SK-N-SH treated with all-trans-retinoic acid at 6 μM for 48 hours (cell line): Measurements from ENCODE around the gene MCM3.

Source experiments
- ATAC-seq: fragments of 200-7000 bp; cut with Tn5 transposase; 3 replicates; pipeline ENCODE4 v1.9.1; 2020; ENCODE audit warnings: mild to moderate bottlenecking, moderate library complexity
- ARNTL ChIP-seq: fragments of 450-650 bp; formaldehyde crosslinking; IDR thresholded peaks from 2 replicates; pipeline ENCODE4 v1.5.0; 2020; ENCODE audit warnings: low read depth, mild to moderate bottlenecking, moderate library complexity, borderline replicate concordance
- BACH2 ChIP-seq: fragments of 250-450 bp; sonication (Bioruptor Pico); IDR thresholded peaks from 2 replicates; pipeline ENCODE4 v1.9.0; 2021; ENCODE audit warnings: mild to moderate bottlenecking, borderline replicate concordance
- ESRRG ChIP-seq: fragments of 250-450 bp; sonication (Bioruptor Pico); IDR thresholded peaks from 2 replicates; pipeline ENCODE4 v1.6.1; 2021; ENCODE audit warnings: mild to moderate bottlenecking
- GLIS3 ChIP-seq: fragments of 250-450 bp; sonication (Bioruptor Pico); IDR thresholded peaks from 2 replicates; pipeline ENCODE4 v1.5.0; 2020; ENCODE audit warnings: mild to moderate bottlenecking, moderate library complexity
- ISL1 ChIP-seq: fragments of 250-450 bp; sonication (Bioruptor Pico); IDR thresholded peaks from 2 replicates; pipeline ENCODE4 v2.1.2; 2022; ENCODE audit warnings: mild to moderate bottlenecking, moderate library complexity
- OSR1 ChIP-seq: fragments of 250-450 bp; sonication (Bioruptor Pico); IDR thresholded peaks from 2 replicates; pipeline ENCODE4 v1.8.0; 2022; ENCODE audit warnings: moderate library complexity, mild to moderate bottlenecking, inconsistent platforms
- PPARA ChIP-seq: fragments of 250-450 bp; sonication (Bioruptor Pico); IDR thresholded peaks from 2 replicates; pipeline ENCODE4 v1.5.0; 2020; ENCODE audit warnings: mild to moderate bottlenecking, borderline replicate concordance
- RARB ChIP-seq: fragments of 250-450 bp; sonication (Bioruptor Pico); IDR thresholded peaks from 2 replicates; pipeline ENCODE4 v1.8.0; 2021; ENCODE audit warnings: mild to moderate bottlenecking, moderate library complexity
- SNAI2 ChIP-seq: fragments of 250-450 bp; sonication (Bioruptor Pico); IDR thresholded peaks from 2 replicates; pipeline ENCODE4 v1.5.0; 2020; ENCODE audit warnings: mild to moderate bottlenecking, moderate library complexity
- TCF4 ChIP-seq: fragments of 250-450 bp; sonication (Bioruptor Pico); IDR thresholded peaks from 2 replicates; pipeline ENCODE4 v1.8.0; 2021; ENCODE audit warnings: mild to moderate bottlenecking, moderate library complexity, borderline replicate concordance
- ZC3H10 ChIP-seq: fragments of 250-450 bp; sonication (Bioruptor Pico); IDR thresholded peaks from 2 replicates; pipeline ENCODE4 v1.5.1; 2021; ENCODE audit warnings: mild to moderate bottlenecking, moderate library complexity
- ZFP3 ChIP-seq: fragments of 250-450 bp; sonication (Bioruptor Pico); IDR thresholded peaks from 2 replicates; pipeline ENCODE4 v1.5.0; 2020; ENCODE audit warnings: mild to moderate bottlenecking, moderate library complexity
- ZNF565 ChIP-seq: fragments of 450-650 bp; formaldehyde crosslinking; conservative IDR thresholded peaks from 2 replicates; pipeline ENCODE4 v1.5.0; 2020; ENCODE audit warnings: low read depth, mild to moderate bottlenecking, moderate library complexity
- ZNF70 ChIP-seq: fragments of 450-650 bp; formaldehyde crosslinking; IDR thresholded peaks from 2 replicates; pipeline ENCODE4 v1.5.0; 2020; ENCODE audit warnings: mild to moderate bottlenecking, moderate library complexity
- ZNF8 ChIP-seq: fragments of 450-650 bp; formaldehyde crosslinking; IDR thresholded peaks from 2 replicates; pipeline ENCODE4 v1.5.0; 2020; ENCODE audit warnings: mild to moderate bottlenecking, moderate library complexity
- TF ChIP-seq, protein P1 (sequence below): fragments of 250-450 bp; sonication (Bioruptor Pico); IDR thresholded peaks from 2 replicates; pipeline ENCODE4 v1.5.0; 2020; ENCODE audit warnings: mild to moderate bottlenecking, moderate library complexity
- TF ChIP-seq, protein P2 (sequence below): fragments of 250-450 bp; sonication (Bioruptor Pico); IDR thresholded peaks from 2 replicates; pipeline ENCODE4 v1.8.0; 2021; ENCODE audit warnings: low read depth, mild to moderate bottlenecking, moderate library complexity, borderline replicate concordance
- TF ChIP-seq, protein P3 (sequence below): fragments of 250-450 bp; sonication (Bioruptor Pico); IDR thresholded peaks from 2 replicates; pipeline ENCODE4 v1.5.1; 2021; ENCODE audit warnings: mild to moderate bottlenecking, moderate library complexity

The MCM3 gene

DNA sequence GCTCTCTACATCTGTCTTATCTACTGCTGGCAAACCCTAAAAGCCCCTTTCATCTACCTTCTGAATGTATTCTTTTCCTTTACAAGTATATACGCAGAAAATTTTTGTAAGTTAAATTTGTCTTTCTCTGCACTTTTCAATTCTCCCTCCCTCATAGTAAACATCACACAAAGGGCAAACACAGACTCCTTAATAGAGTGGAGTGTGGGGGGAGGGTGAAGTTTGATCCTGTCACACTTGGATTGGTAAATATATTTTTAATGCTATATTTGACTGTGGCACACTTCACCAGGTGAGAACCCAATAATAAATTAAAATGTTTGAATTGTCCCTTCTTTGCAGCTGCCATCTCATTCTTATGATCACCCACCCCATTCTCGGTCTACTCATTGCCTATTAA, 44.2 kb upstream of the MCM3 start:
- TF ChIP-seq, protein P1, sequence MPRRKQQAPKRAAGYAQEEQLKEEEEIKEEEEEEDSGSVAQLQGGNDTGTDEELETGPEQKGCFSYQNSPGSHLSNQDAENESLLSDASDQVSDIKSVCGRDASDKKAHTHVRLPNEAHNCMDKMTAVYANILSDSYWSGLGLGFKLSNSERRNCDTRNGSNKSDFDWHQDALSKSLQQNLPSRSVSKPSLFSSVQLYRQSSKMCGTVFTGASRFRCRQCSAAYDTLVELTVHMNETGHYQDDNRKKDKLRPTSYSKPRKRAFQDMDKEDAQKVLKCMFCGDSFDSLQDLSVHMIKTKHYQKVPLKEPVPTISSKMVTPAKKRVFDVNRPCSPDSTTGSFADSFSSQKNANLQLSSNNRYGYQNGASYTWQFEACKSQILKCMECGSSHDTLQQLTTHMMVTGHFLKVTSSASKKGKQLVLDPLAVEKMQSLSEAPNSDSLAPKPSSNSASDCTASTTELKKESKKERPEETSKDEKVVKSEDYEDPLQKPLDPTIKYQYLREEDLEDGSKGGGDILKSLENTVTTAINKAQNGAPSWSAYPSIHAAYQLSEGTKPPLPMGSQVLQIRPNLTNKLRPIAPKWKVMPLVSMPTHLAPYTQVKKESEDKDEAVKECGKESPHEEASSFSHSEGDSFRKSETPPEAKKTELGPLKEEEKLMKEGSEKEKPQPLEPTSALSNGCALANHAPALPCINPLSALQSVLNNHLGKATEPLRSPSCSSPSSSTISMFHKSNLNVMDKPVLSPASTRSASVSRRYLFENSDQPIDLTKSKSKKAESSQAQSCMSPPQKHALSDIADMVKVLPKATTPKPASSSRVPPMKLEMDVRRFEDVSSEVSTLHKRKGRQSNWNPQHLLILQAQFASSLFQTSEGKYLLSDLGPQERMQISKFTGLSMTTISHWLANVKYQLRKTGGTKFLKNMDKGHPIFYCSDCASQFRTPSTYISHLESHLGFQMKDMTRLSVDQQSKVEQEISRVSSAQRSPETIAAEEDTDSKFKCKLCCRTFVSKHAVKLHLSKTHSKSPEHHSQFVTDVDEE, result no peak
- TF ChIP-seq TCF4 (CRISPR knock-in tag), result no peak
- TF ChIP-seq, protein P2, sequence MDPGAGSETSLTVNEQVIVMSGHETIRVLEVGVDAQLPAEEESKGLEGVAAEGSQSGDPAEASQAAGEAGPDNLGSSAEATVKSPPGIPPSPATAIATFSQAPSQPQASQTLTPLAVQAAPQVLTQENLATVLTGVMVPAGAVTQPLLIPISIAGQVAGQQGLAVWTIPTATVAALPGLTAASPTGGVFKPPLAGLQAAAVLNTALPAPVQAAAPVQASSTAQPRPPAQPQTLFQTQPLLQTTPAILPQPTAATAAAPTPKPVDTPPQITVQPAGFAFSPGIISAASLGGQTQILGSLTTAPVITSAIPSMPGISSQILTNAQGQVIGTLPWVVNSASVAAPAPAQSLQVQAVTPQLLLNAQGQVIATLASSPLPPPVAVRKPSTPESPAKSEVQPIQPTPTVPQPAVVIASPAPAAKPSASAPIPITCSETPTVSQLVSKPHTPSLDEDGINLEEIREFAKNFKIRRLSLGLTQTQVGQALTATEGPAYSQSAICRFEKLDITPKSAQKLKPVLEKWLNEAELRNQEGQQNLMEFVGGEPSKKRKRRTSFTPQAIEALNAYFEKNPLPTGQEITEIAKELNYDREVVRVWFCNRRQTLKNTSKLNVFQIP (CRISPR knock-in tag), result no peak
- TF ChIP-seq PPARA, result no peak
- no peak for TF ChIP-seq ZFP3
- TF ChIP-seq SNAI2 (CRISPR knock-in tag), result no peak
- TF ChIP-seq ZC3H10 (CRISPR knock-in tag), result no peak
- TF ChIP-seq ZNF70, result no peak
- TF ChIP-seq OSR1 (CRISPR knock-in tag), result no peak
- ATAC-seq, result no peak

DNA sequence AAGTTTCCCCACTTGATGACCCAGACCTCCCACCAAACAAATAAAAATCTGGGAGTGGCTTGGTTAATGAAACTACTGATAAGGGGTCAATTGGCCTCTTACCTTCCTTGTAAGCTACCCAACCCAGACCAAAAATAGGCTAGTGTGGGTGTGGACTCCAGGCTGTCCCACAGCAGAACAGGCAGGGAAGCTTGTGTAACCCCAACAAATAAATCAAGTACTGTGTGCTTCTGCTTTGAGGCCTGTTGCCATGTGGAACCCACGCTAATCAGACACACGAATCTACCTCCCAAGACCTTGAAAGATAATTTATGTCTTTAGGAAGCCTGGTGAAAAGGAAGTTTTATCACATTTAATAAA, 43.7 kb upstream of the MCM3 start:
- TF ChIP-seq ISL1 (CRISPR knock-in tag) (no peak), ARNTL (CRISPR knock-in tag) (no peak)

DNA sequence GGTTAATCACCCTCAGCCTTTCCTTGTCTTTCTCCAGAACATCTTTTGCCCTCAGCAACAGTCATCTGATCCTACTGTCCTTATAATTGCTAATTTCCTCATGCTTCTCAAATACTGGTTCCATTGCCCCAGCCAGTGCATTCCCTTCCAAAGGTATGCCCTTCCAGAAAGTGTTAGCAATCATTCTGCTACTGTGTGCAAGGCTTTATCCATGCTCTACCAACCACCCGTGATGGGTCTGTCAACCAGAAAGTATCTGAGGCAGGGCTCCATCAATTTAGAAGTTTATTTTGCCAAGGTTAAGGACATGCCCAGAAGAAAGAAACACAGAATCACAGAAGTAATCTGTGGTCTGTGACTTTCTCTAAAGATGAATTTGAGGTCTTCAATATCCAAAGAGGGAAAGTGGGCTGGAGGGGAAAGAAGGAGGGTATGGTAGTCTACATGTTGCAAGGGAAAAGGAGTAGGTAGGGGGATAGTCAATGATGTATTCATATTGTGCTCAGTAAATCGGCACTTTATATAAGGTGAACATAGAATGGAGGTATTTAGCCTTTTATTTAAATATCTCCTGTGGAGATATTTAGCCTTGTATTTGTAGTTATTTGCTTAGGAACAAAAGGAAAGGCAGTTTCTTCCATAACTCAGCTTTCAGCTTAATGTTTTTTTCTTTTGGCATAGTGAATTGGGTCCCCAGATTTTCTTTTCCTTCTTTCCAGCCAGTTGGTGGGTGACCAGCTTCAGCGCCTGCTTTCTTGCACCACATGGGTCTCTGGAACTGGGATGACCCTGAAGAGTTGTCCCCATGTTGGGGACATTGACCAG, 42.2 kb upstream of the MCM3 start:
- ATAC-seq, result no peak
- no peak for TF ChIP-seq ZNF565 (CRISPR knock-in tag)
- TF ChIP-seq ZNF8 (CRISPR knock-in tag), result no peak
- TF ChIP-seq RARB (CRISPR knock-in tag), result no peak
- TF ChIP-seq BACH2 (CRISPR knock-in tag), result no peak
- TF ChIP-seq ESRRG, result no peak
- TF ChIP-seq, protein P2 (CRISPR knock-in tag), result no peak
- TF ChIP-seq, protein P3, sequence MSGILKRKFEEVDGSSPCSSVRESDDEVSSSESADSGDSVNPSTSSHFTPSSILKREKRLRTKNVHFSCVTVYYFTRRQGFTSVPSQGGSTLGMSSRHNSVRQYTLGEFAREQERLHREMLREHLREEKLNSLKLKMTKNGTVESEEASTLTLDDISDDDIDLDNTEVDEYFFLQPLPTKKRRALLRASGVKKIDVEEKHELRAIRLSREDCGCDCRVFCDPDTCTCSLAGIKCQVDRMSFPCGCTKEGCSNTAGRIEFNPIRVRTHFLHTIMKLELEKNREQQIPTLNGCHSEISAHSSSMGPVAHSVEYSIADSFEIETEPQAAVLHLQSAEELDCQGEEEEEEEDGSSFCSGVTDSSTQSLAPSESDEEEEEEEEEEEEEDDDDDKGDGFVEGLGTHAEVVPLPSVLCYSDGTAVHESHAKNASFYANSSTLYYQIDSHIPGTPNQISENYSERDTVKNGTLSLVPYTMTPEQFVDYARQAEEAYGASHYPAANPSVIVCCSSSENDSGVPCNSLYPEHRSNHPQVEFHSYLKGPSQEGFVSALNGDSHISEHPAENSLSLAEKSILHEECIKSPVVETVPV (CRISPR knock-in tag), result no peak
- TF ChIP-seq PPARA, result no peak
- TF ChIP-seq GLIS3, result no peak
- no peak for TF ChIP-seq ZNF70

More for the DNA sequence above, 43.7 kb upstream of the MCM3 start:
- no peak for ATAC-seq

DNA sequence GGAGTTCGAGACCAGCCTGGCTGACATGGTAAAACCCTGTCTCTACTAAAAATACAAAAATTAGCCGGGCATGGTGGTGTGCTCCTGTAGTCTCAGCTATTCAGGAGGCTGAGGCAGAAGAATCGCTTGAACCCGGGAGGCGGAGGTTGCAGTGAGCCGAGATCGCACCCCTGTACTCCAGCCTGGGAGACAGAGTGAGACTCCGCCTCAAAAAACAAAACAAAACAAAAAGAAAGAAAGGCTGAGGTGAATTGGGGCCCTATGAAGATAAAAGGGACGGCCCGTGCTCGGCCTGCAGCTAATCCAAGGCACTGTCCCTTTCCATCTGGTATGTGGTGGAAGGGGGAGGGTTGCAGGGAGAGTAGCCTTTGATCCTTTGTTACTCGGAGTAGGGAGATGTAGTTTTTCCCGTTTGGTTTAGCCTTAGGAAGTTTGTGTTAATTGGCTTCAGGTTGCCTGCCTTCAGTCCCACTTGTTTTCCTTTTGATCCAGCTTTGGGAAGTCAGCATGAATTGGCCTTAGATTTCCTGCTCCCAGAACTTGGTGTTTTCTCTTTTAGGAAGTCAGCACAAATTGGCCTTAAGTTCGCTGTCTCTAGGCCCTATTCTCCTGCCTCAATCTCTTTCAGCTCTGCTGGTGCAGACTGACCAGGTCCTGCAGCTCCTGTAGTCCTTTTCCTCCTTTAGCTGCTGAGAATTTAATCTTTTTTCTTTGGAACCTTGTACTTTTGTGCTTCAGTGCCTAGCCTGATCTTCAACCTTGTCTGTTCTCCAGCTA, 41.3 kb upstream of the MCM3 start:
- ATAC-seq, result no peak
- no peak for TF ChIP-seq ZNF70
- TF ChIP-seq, protein P1, result no peak
- TF ChIP-seq ISL1 (CRISPR knock-in tag), result no peak
- TF ChIP-seq, protein P2 (CRISPR knock-in tag), result no peak
- no peak for TF ChIP-seq ZC3H10 (CRISPR knock-in tag)
